Gastroesophageal sphincter (tissue), 3 donors: Measurements from ENCODE around the gene ORMDL3.

Experiments used
- EP300 ChIP-seq: sonication (generic); formaldehyde crosslinking; IDR thresholded peaks from one replicate; pipeline ENCODE4 v1.6.1; 2017; ENCODE audit warnings: antibody characterized with exemption, mild to moderate bottlenecking
- POLR2A ChIP-seq, 2 donors: fragments of 450-650 bp; IDR thresholded peaks; one replicate each; pipeline ENCODE4 v1.6.1; 2017; ENCODE audit warnings: antibody characterized with exemption in 2 of 2, mild to moderate bottlenecking in 2 of 2, moderate library complexity in 1 of 2
- TF ChIP-seq, protein P1 (sequence below), 4 experiments: fragments of 200-600 bp in 2 of 4; fragments of 450-650 bp in 2 of 4; sonication (generic) in 1 of 4; IDR thresholded peaks; one replicate each; pipeline ENCODE4 v1.5.1; 2017 to 2019; ENCODE audit warnings: antibody characterized with exemption in 4 of 4, mild to moderate bottlenecking in 2 of 4, moderate library complexity in 2 of 4

DNA sequence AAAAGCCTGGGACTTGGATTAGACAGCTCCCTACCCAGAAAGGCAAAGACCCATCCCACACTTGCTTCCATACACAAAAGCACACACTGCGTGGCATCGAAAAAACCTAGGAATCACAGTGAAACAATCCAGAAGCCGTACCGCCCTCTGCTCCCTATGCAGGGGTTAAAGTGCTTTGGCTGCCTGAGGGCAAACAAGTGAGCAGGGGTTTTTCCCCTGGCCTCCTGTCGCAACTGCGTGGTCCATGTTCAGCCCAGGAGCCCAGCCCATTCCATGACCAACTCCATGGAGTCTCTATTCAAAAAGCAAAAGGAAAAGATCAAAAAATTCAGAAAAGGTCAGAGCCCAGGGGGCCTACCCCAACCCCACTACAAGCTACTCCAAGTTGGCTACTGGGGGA lies 5.4 kb downstream of the ORMDL3 start:
- TF ChIP-seq EP300 = no peak
- TF ChIP-seq, protein P1, sequence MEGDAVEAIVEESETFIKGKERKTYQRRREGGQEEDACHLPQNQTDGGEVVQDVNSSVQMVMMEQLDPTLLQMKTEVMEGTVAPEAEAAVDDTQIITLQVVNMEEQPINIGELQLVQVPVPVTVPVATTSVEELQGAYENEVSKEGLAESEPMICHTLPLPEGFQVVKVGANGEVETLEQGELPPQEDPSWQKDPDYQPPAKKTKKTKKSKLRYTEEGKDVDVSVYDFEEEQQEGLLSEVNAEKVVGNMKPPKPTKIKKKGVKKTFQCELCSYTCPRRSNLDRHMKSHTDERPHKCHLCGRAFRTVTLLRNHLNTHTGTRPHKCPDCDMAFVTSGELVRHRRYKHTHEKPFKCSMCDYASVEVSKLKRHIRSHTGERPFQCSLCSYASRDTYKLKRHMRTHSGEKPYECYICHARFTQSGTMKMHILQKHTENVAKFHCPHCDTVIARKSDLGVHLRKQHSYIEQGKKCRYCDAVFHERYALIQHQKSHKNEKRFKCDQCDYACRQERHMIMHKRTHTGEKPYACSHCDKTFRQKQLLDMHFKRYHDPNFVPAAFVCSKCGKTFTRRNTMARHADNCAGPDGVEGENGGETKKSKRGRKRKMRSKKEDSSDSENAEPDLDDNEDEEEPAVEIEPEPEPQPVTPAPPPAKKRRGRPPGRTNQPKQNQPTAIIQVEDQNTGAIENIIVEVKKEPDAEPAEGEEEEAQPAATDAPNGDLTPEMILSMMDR (IDR thresholded peaks at IDR 0.05) = no peak
- TF ChIP-seq POLR2A (IDR thresholded peaks at IDR 0.05) = no peak
